ENCODE measurements around the gene CC2D2B. TPM values are rescaled to one million over a fixed set of nuclear protein-coding genes. Genes with fewer than 3 reads are reported as not detected.

The CC2D2B gene
- total RNA-seq, 4 donors from 2014 or later, result 1.7 to 5.0 (median 2.4) TPM

DNA sequence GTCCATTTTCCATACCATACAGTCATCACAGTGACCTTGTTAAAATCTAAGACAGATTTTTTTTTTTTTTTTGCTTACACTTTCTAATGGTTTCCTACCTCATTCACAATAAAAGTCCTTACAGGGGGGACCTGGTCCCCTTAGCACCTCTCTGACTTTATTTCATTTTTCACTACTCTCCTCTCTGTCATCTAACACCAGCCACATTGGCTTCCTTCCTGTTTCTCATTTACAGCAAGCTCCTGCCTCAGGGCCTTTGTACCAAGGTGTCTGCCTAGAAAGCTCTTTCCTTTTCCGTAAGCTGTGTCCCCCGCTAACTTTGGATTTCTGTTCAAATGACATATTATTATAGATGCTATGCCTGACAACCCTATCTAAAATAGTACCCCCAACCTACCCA lies 27.7 kb downstream of the CC2D2B start:
- Histone ChIP-seq H3K9me3 (no peaks in the 10 kb centered on the region), H3K27ac (no peak overlapping the region), H3K36me3 (peaks cover 0 to 15% of the 10 kb centered on the region in 2 donors), H3K27me3 (no peaks in the 10 kb centered on the region), H3K4me1 (no peaks in the 10 kb centered on the region), H3K4me3 (no peak overlapping the region)
- TF ChIP-seq EP300 (IDR thresholded peaks at IDR 0.05), result no peak
- TF ChIP-seq POLR2AphosphoS5 (IDR thresholded peaks at IDR 0.05), result no peak
- TF ChIP-seq, protein P1, sequence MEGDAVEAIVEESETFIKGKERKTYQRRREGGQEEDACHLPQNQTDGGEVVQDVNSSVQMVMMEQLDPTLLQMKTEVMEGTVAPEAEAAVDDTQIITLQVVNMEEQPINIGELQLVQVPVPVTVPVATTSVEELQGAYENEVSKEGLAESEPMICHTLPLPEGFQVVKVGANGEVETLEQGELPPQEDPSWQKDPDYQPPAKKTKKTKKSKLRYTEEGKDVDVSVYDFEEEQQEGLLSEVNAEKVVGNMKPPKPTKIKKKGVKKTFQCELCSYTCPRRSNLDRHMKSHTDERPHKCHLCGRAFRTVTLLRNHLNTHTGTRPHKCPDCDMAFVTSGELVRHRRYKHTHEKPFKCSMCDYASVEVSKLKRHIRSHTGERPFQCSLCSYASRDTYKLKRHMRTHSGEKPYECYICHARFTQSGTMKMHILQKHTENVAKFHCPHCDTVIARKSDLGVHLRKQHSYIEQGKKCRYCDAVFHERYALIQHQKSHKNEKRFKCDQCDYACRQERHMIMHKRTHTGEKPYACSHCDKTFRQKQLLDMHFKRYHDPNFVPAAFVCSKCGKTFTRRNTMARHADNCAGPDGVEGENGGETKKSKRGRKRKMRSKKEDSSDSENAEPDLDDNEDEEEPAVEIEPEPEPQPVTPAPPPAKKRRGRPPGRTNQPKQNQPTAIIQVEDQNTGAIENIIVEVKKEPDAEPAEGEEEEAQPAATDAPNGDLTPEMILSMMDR (IDR thresholded peaks at IDR 0.05), result no peak
- TF ChIP-seq POLR2A (IDR thresholded peaks at IDR 0.05), result no peak
- 90 to 100% methylated on average over 2 of the region's 2 CpGs for WGBS, 2 donors (ENCODE audit: low coverage in 1 of 2)
- ATAC-seq, result no peak

DNA sequence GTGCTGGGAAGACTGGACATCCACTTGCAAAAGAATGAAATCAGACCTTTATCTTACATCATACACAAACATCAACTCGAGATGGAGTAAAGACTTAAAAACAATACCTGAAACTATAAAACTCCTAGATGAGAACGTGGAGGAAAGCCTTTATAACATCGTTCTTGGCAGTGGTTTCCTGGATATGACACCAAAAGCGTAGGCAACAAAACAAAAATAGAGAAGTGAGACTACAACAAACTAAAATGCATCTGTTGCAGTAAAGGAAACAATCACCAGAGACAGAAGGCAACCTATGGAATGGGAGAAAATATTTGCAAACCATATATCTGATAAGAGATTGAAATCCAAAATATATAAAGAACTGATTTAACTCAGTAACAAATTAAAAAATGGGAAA lies 33.3 kb downstream of the CC2D2B start:
- WGBS, 2 donors (ENCODE audit: low coverage in 1 of 2), result 79 to 87% methylated on average over 4 of the region's 4 CpGs

DNA sequence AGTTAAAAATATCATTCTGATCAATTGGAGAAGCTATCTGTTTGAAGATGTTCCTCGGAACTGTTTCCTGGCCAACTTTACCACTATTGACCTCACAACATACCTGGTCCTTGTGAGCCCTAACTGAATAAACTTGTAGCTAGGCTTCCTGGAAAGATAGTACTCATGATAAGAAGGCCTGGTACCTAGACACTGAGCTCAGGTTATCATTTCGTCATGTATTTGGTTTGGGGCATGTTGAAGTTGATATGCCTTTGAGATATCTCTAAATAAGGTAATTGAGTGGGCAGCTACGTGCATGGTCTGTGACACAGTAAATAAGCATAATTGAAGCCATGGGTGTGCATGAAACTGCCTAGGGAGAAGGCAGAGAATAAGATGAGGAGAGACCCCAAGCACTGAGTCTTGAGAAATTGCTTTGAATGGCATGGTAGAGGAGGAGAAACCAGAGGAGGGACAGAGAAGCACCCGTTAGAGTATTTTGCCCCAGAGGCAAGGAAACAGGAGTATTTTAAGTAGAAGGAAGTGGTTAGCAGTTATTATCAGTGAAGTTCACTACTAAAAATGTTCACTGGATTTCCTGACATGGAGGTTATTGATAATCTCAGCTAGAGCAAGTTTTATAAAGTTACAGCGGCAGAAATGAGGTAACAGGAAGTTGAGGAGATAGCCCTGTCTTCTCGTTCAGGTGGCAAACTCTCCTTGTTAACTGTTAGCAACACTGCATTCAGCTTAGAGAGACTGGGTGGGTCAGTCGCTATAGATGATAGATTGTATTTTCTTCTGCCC lies 55.6 kb downstream of the CC2D2B start:
- no peak for TF ChIP-seq POLR2A (IDR thresholded peaks at IDR 0.05)
- TF ChIP-seq, protein P1 (IDR thresholded peaks at IDR 0.05), result no peak
- no peak for TF ChIP-seq EP300 (IDR thresholded peaks at IDR 0.05)
- no peak for TF ChIP-seq POLR2AphosphoS5 (IDR thresholded peaks at IDR 0.05)
- 65 to 76% methylated on average over 5 to 6 of the region's 7 CpGs for WGBS, 2 donors (ENCODE audit: low coverage in 1 of 2)
- Histone ChIP-seq H3K9me3 (peaks cover 0 to 24% (median 0%) of the 10 kb centered on the region in 3 donors), H3K27ac (no peak overlapping the region), H3K4me1 (no peaks in the 10 kb centered on the region), H3K4me3 (no peak overlapping the region), H3K27me3 (no peaks in the 10 kb centered on the region), H3K36me3 (no peaks in the 10 kb centered on the region)
- no peak for ATAC-seq

More for the DNA sequence above, 33.3 kb downstream of the CC2D2B start:
- Histone ChIP-seq H3K27ac (no peak overlapping the region), H3K4me3 (no peak overlapping the region), H3K9me3 (no peaks in the 10 kb centered on the region), H3K36me3 (peaks cover 0 to 4% of the 10 kb centered on the region in 2 donors), H3K27me3 (no peaks in the 10 kb centered on the region), H3K4me1 (no peaks in the 10 kb centered on the region)
- no peak for ATAC-seq
- no peak for TF ChIP-seq POLR2AphosphoS5 (IDR thresholded peaks at IDR 0.05)
- TF ChIP-seq POLR2A (IDR thresholded peaks at IDR 0.05), result no peak
- TF ChIP-seq, protein P1 (IDR thresholded peaks at IDR 0.05), result no peak
- no peak for TF ChIP-seq EP300 (IDR thresholded peaks at IDR 0.05)

DNA sequence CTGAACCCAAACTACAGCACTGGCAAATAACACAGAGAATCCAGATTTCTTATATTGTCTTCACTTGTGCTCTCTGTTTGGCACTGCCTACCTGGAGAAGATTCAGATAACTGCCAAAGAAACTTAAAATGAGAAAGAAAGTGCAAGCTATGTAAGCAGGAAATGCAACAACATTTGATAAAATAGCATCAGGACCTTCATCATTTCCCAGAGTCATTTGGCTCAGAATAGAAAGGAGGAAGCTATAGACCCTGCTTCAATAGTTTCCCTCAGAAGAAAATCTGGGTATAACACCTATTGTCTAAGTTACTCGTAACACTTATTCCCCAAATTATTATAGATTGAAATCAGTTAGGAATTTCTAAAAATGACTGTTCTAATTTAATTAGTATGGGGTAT lies 56.2 kb downstream of the CC2D2B start:
- ATAC-seq, result no peak
- 54 to 82% methylated on average over 1 of the region's 1 CpG for WGBS, 2 donors (ENCODE audit: low coverage in 1 of 2)
- H3K36me3 ChIP-seq, result no peaks in the 10 kb centered on the region
- H3K9me3 ChIP-seq, result peaks cover 0 to 18% (median 0%) of the 10 kb centered on the region in 3 donors
- H3K4me1 ChIP-seq, result no peaks in the 10 kb centered on the region
- no peaks in the 10 kb centered on the region for H3K27me3 ChIP-seq
- TF ChIP-seq, protein P1 (IDR thresholded peaks at IDR 0.05), result no peak
- no peak for TF ChIP-seq EP300 (IDR thresholded peaks at IDR 0.05)
- TF ChIP-seq POLR2A (IDR thresholded peaks at IDR 0.05), result no peak
- TF ChIP-seq POLR2AphosphoS5 (IDR thresholded peaks at IDR 0.05), result no peak
- no peak overlapping the region for H3K4me3 ChIP-seq
- H3K27ac ChIP-seq, result no peak overlapping the region

DNA sequence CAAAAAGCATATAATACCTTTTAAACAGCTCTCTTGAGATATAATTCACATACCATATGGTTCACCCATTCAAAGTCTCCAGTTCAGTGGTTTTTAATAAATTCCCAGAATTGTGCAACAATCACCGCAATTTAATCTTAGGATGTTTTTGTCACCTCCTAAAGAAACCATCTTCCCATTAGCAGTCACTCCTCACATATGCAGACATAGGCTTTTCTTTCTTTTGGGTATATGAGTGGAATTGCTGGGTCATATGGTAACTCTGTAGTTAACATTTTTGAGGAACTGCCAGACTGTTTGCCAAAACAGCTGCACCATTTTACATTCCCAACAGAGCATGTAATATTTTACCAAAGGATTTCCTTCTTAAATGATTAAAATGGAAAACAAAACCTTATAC lies 57.0 kb downstream of the CC2D2B start:
- H3K27me3 ChIP-seq, result no peaks in the 10 kb centered on the region
- H3K27ac ChIP-seq, result no peak overlapping the region
- H3K4me3 ChIP-seq, result no peak overlapping the region
- 87 to 92% methylated on average over 1 of the region's 1 CpG for WGBS, 2 donors (ENCODE audit: low coverage in 1 of 2)
- no peaks in the 10 kb centered on the region for H3K4me1 ChIP-seq
- TF ChIP-seq POLR2A (IDR thresholded peaks at IDR 0.05) (no peak), POLR2AphosphoS5 (IDR thresholded peaks at IDR 0.05) (no peak), EP300 (IDR thresholded peaks at IDR 0.05) (no peak)
- TF ChIP-seq, protein P1 (IDR thresholded peaks at IDR 0.05), result no peak
- peaks cover 0 to 10% (median 0%) of the 10 kb centered on the region in 3 donors for H3K9me3 ChIP-seq
- no peaks in the 10 kb centered on the region for H3K36me3 ChIP-seq
- no peak for ATAC-seq

All from gastroesophageal sphincter (tissue), 4 donors.